Breast epithelium (tissue), 4 donors: Measurements from ENCODE around the gene ASPA. TPM values are rescaled to one million over a fixed set of nuclear protein-coding genes. Genes with fewer than 3 reads are reported as not detected.

Experiments used
- DNase-seq, 2 donors: peaks; one replicate each; pipeline ENCODE4 v3.0.0-alpha.2; 2019; ENCODE audit warnings: low spot score in 2 of 2
- H3K27ac ChIP-seq, 2 donors: fragments of 200-600 bp; sonication (generic) in 1 of 2; one replicate each; pipeline ENCODE4 v1.5.1; 2016 to 2019; ENCODE audit warnings: mild to moderate bottlenecking in 1 of 2
- H3K27me3 ChIP-seq, 2 donors: fragments of 200-600 bp; sonication (generic) in 1 of 2; one replicate each; pipeline versions ENCODE4 v1.5.1 to v1.6.0; 2017 to 2019; ENCODE audit warnings: control low read depth in 1 of 2, mild to moderate bottlenecking in 1 of 2
- H3K36me3 ChIP-seq: fragments of 200-600 bp; one replicate; pipeline ENCODE4 v1.5.1; 2019
- H3K4me1 ChIP-seq, 2 donors: fragments of 200-600 bp; sonication (generic); one replicate each; pipeline ENCODE4 v1.5.1; 2016 to 2019; ENCODE audit warnings: control low read depth in 1 of 2
- H3K4me3 ChIP-seq, 3 donors: fragments of 200-600 bp; sonication (generic); 1 replicate in 2 of 3; 2 replicates in 1 of 3; pipeline ENCODE4 v1.5.1; 2016 to 2019; ENCODE audit warnings: mild to moderate bottlenecking in 3 of 3, moderate library complexity in 2 of 3
- H3K9me3 ChIP-seq, 2 donors: fragments of 200-600 bp; sonication (generic) in 1 of 2; one replicate each; pipeline ENCODE4 v1.5.1; 2016 to 2019; ENCODE audit warnings: control low read depth in 1 of 2
- CTCF ChIP-seq, 3 donors: fragments of 450-650 bp; IDR thresholded peaks; one replicate each; pipeline ENCODE4 v1.5.1; 2016 to 2017; ENCODE audit warnings: antibody characterized with exemption in 3 of 3, mild to moderate bottlenecking in 3 of 3, moderate library complexity in 3 of 3
- POLR2A ChIP-seq: fragments of 450-650 bp; IDR thresholded peaks from one replicate; pipeline ENCODE4 v1.6.1; 2016; ENCODE audit warnings: antibody characterized with exemption, mild to moderate bottlenecking, moderate library complexity
- POLR2AphosphoS5 ChIP-seq, 3 donors: sonication (generic); formaldehyde crosslinking; IDR thresholded peaks; one replicate each; pipeline ENCODE4 v1.6.1; 2017; ENCODE audit warnings: antibody characterized with exemption in 3 of 3
- intact Hi-C: fragments of 100-400 bp; cut with DNase I; formaldehyde crosslinking; loops from one replicate; pipeline ENCODE4 v1.15.1; 2023; ENCODE audit warnings: low total_unique reads
- total RNA-seq, 3 donors: library from RNA; depleted of rRNA; stranded (reverse); fragments of >200 nt; gene quantifications; one replicate each; pipeline ENCODE4 v1.1.0, GENCODE V29; 2016

ASPA gene
- total RNA-seq, 3 donors from 2014 or later: 0.98 to 3.8 (median 1.6) TPM

- H3K4me3 ChIP-seq: no peak overlapping the region
These were observed 57.0 kb downstream of the ASPA start for GRCh38 chr17:3532859-3533142.

GRCh38 chr17:3533752-3534151, 58.0 kb downstream of the ASPA start:
- Histone ChIP-seq H3K27me3 (peaks cover 0 to 6% of the 10 kb centered on the region in 2 donors), H3K36me3 (no peaks in the 10 kb centered on the region), H3K9me3 (no peaks in the 10 kb centered on the region), H3K27ac (no peak overlapping the region), H3K4me1 (no peaks in the 10 kb centered on the region), H3K4me3 (no peak overlapping the region)
- intact Hi-C loops: no loop called here
- TF ChIP-seq POLR2AphosphoS5 (IDR thresholded peaks at IDR 0.05): no peak
- no peak for TF ChIP-seq CTCF (IDR thresholded peaks at IDR 0.05)
- TF ChIP-seq POLR2A: no peak
- DNase-seq: no peak

More at GRCh38 chr17:3532859-3533142, 57.0 kb downstream of the ASPA start:
- DNase-seq: no peak
- Histone ChIP-seq H3K36me3 (no peaks in the 10 kb centered on the region), H3K4me1 (no peaks in the 10 kb centered on the region), H3K9me3 (no peaks in the 10 kb centered on the region), H3K27me3 (peaks cover 0 to 6% of the 10 kb centered on the region in 2 donors), H3K27ac (no peak overlapping the region)
- intact Hi-C loops: no loop called here
- no peak for TF ChIP-seq POLR2AphosphoS5 (IDR thresholded peaks at IDR 0.05)
- TF ChIP-seq POLR2A: no peak
- TF ChIP-seq CTCF (IDR thresholded peaks at IDR 0.05): no peak

- peaks cover 0 to 6% of the 10 kb centered on the region in 2 donors for H3K27me3 ChIP-seq
- H3K4me1 ChIP-seq: no peaks in the 10 kb centered on the region
- H3K27ac ChIP-seq: no peak overlapping the region
- TF ChIP-seq CTCF (IDR thresholded peaks at IDR 0.05): no peak
- no peak for TF ChIP-seq POLR2AphosphoS5 (IDR thresholded peaks at IDR 0.05)
- TF ChIP-seq POLR2A: no peak
- no peaks in the 10 kb centered on the region for H3K36me3 ChIP-seq
- DNase-seq: no peak
- H3K9me3 ChIP-seq: no peaks in the 10 kb centered on the region
- intact Hi-C loops: no loop called here
- H3K4me3 ChIP-seq: no peak overlapping the region
These were observed 59.1 kb downstream of the ASPA start for GRCh38 chr17:3534881-3535252.

GRCh38 chr17:3535253-3535995, 59.6 kb downstream of the ASPA start:
- intact Hi-C loops: no loop called here
- Histone ChIP-seq H3K27me3 (peaks cover 0 to 6% of the 10 kb centered on the region in 2 donors), H3K27ac (peak overlapping the region in 1 of 2 donors; percentile 55), H3K36me3 (no peaks in the 10 kb centered on the region), H3K4me3 (peak overlapping the region; percentile 31 to 60 (median 44)), H3K4me1 (no peaks in the 10 kb centered on the region), H3K9me3 (no peaks in the 10 kb centered on the region)
- no peak for DNase-seq
- TF ChIP-seq POLR2A (no peak), CTCF (IDR thresholded peaks at IDR 0.05) (peak in 2 of 3 donors; percentile 26 to 42)

GRCh38 chr17:3536716-3537115, 60.9 kb downstream of the ASPA start:
- Histone ChIP-seq H3K36me3 (no peaks in the 10 kb centered on the region), H3K9me3 (no peaks in the 10 kb centered on the region), H3K27ac (no peak overlapping the region), H3K4me1 (no peaks in the 10 kb centered on the region), H3K27me3 (peaks cover 0 to 4% of the 10 kb centered on the region in 2 donors), H3K4me3 (no peak overlapping the region)
- intact Hi-C loops: no loop called here
- TF ChIP-seq POLR2A (no peak), CTCF (IDR thresholded peaks at IDR 0.05) (no peak), POLR2AphosphoS5 (IDR thresholded peaks at IDR 0.05) (no peak)
- DNase-seq: no peak
